Uterus (tissue), 4 donors: Measurements from ENCODE around the gene GRIK2. TPM values are rescaled to one million over a fixed set of nuclear protein-coding genes. Genes with fewer than 3 reads are reported as not detected.

Source experiments
- DNase-seq, 2 donors: peaks; one replicate each; pipeline ENCODE4 v3.0.0-alpha.2; 2019 to 2020
- H3K27ac ChIP-seq, 2 donors: fragments of 200-600 bp; sonication (generic); 1 replicate in 1 of 2; 2 replicates in 1 of 2; pipeline ENCODE4 v1.5.1; 2016 to 2018
- H3K27me3 ChIP-seq, 2 donors: fragments of 200-600 bp; sonication (generic); one replicate each; pipeline ENCODE4 v1.5.1; 2018 to 2019; ENCODE audit warnings: control low read depth in 1 of 2
- H3K36me3 ChIP-seq, 2 donors: fragments of 200-600 bp; sonication (generic); one replicate each; pipeline ENCODE4 v1.5.1; 2019; ENCODE audit warnings: control low read depth in 1 of 2
- H3K4me1 ChIP-seq, 2 donors: fragments of 200-600 bp; sonication (generic); one replicate each; pipeline ENCODE4 v1.5.1; 2018 to 2019; ENCODE audit warnings: control low read depth in 1 of 2
- H3K4me3 ChIP-seq, 2 donors: fragments of 200-600 bp; sonication (generic); 1 replicate in 1 of 2; 2 replicates in 1 of 2; pipeline ENCODE4 v1.5.1; 2018 to 2019; ENCODE audit warnings: mild to moderate bottlenecking in 1 of 2
- H3K9me3 ChIP-seq, 2 donors: fragments of 200-600 bp; sonication (generic); one replicate each; pipeline ENCODE4 v1.5.1; 2019; ENCODE audit warnings: control low read depth in 1 of 2
- POLR2A ChIP-seq, 2 donors: fragments of 450-650 bp; IDR thresholded peaks; one replicate each; pipeline ENCODE4 v1.6.1; 2016; ENCODE audit warnings: antibody characterized with exemption in 2 of 2, mild to moderate bottlenecking in 1 of 2, moderate library complexity in 1 of 2
- intact Hi-C: fragments of 100-400 bp; cut with DNase I; formaldehyde crosslinking; loops from one replicate; pipeline ENCODE4 v1.15.1; 2023; ENCODE audit warnings: low total_unique reads
- total RNA-seq, 4 donors: library from RNA; depleted of rRNA in 3 of 4; stranded (reverse); fragments of >200 nt in 3 of 4; gene quantifications; one replicate each; pipeline versions ENCODE4 v1.1.0 to v1.2.4, GENCODE V29; 2014 to 2023
- TF ChIP-seq, protein P1 (sequence below), 4 experiments: fragments of 200-600 bp in 2 of 4; fragments of 450-650 bp in 2 of 4; sonication (generic) in 2 of 4; IDR thresholded peaks; one replicate each; pipeline ENCODE4 v1.5.1; 2016 to 2019; ENCODE audit warnings: antibody characterized with exemption in 4 of 4, mild to moderate bottlenecking in 2 of 4, moderate library complexity in 1 of 4
- donor health status: DM: yes; HTN: yes; CAD: no.

The GRIK2 gene
- total RNA-seq, 4 donors from 2014 or later = 0.76 to 13.1 TPM; not detected in 2

DNA sequence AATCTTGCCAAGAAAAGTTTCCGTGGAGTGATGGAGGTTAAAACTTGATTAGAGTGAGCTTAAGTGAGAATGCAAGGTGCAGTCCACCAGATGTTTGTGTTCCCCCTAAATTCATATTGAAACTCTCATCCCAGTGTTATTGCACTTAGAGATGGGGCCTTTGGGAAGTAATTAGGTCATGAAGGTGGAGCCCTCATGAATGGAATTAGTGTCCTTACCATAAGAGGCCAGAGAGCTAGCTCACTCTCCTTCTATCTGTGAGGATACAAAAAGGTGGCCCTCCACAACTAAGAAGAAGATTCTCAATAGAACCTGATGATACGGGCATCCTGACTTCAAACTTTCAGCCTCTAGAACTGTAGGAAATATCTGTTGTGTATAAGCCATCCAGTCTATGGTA lies 258.6 kb downstream of the GRIK2 start:
- no peak for DNase-seq
- no peaks in the 10 kb centered on the region for H3K9me3 ChIP-seq
- H3K4me1 ChIP-seq = no peaks in the 10 kb centered on the region
- no peak overlapping the region for H3K4me3 ChIP-seq
- intact Hi-C loops = no loop called here
- H3K36me3 ChIP-seq = no peaks in the 10 kb centered on the region
- H3K27me3 ChIP-seq = no peaks in the 10 kb centered on the region
- H3K27ac ChIP-seq = no peak overlapping the region
- no peak for TF ChIP-seq POLR2A (IDR thresholded peaks at IDR 0.05)
- TF ChIP-seq, protein P1, sequence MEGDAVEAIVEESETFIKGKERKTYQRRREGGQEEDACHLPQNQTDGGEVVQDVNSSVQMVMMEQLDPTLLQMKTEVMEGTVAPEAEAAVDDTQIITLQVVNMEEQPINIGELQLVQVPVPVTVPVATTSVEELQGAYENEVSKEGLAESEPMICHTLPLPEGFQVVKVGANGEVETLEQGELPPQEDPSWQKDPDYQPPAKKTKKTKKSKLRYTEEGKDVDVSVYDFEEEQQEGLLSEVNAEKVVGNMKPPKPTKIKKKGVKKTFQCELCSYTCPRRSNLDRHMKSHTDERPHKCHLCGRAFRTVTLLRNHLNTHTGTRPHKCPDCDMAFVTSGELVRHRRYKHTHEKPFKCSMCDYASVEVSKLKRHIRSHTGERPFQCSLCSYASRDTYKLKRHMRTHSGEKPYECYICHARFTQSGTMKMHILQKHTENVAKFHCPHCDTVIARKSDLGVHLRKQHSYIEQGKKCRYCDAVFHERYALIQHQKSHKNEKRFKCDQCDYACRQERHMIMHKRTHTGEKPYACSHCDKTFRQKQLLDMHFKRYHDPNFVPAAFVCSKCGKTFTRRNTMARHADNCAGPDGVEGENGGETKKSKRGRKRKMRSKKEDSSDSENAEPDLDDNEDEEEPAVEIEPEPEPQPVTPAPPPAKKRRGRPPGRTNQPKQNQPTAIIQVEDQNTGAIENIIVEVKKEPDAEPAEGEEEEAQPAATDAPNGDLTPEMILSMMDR (IDR thresholded peaks at IDR 0.05) = no peak

DNA sequence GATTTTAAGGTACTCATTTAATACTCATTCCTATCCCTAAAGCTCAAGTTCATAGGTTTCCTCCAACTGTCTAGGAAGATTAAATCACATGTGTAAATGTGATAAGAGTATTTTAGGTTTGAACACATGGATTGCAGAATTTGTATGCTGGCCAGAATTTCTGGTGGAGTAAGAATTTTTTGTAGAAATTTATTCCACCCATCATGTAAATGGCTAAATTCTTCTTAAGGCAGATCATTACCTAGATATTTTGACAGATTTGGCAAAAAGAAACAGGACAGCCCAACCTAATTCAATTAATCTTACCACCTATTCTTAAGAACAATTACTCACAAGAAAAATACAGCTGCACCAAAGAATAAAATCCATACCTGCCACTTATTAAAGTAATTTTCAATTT lies 261.6 kb downstream of the GRIK2 start:
- DNase-seq = no peak
- H3K4me3 ChIP-seq = no peak overlapping the region
- H3K36me3 ChIP-seq = no peaks in the 10 kb centered on the region
- intact Hi-C loops = no loop called here
- no peak overlapping the region for H3K27ac ChIP-seq
- no peaks in the 10 kb centered on the region for H3K27me3 ChIP-seq
- H3K4me1 ChIP-seq = no peaks in the 10 kb centered on the region
- no peaks in the 10 kb centered on the region for H3K9me3 ChIP-seq
- TF ChIP-seq, protein P1 (IDR thresholded peaks at IDR 0.05) = no peak

DNA sequence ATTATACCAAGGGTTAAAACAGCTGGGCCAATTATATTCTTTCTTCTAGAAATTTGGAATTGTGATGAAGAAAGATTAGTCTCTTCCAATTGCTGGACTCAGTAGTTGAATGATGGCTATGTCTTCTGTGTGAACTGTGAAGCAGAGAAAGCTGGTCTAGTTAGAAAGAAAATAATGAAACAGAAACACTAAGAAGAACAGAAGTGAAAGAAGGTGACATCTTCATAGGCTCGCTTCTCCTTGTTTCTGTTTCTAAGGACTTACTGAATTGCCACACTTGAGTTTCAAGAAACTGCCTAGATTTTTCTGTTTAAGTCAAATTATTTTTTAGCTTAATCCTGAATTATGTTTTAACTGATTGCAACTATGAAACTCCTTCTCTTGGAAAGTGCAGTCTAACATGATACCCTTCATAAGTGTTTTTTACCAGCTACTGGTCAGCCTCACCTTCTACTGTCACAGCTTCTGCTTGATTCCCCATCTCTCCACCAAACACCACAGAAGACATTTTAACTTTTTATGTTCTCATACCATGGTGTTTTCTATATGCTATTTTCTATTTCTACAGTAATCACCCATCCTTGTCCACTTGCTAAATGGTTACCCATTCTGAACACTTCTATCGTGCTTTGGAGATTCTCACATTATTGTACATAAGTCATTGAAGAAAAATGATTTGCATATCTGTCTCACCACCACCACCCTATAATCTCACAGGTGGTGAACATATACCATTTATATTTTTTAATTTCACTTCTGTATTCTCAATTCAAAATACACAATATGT lies 268.8 kb downstream of the GRIK2 start:
- no peak for DNase-seq
- Histone ChIP-seq H3K27ac (no peak overlapping the region), H3K4me1 (no peaks in the 10 kb centered on the region), H3K36me3 (no peaks in the 10 kb centered on the region), H3K4me3 (no peak overlapping the region), H3K27me3 (no peaks in the 10 kb centered on the region), H3K9me3 (no peaks in the 10 kb centered on the region)
- no peak for TF ChIP-seq POLR2A (IDR thresholded peaks at IDR 0.05)
- TF ChIP-seq, protein P1 (IDR thresholded peaks at IDR 0.05) = no peak
- intact Hi-C loops = no loop called here

DNA sequence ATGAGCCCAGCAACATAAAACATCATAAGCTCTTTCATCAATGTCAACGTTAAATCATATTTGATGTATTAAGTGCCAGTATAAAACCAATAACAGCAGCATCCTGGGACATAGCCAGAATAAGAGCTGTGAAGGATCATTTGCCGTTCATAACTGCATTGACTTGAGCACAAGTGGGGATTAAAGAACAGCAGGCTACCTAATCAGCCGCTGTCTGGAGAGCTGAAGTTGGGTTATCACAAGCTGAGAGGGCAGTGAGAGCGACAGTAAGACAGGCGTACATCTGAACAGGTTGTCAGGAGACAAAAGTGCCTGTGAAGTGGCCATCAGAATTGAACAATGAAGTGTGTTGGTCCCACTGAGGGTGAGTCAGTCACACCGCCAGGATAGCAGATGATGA lies 269.6 kb downstream of the GRIK2 start:
- intact Hi-C loops = no loop called here
- H3K36me3 ChIP-seq = no peaks in the 10 kb centered on the region
- no peaks in the 10 kb centered on the region for H3K4me1 ChIP-seq
- no peak for TF ChIP-seq POLR2A (IDR thresholded peaks at IDR 0.05)
- TF ChIP-seq, protein P1 (IDR thresholded peaks at IDR 0.05) = no peak
- H3K4me3 ChIP-seq = no peak overlapping the region
- no peaks in the 10 kb centered on the region for H3K9me3 ChIP-seq
- H3K27ac ChIP-seq = no peak overlapping the region
- no peaks in the 10 kb centered on the region for H3K27me3 ChIP-seq
- DNase-seq = no peak

DNA sequence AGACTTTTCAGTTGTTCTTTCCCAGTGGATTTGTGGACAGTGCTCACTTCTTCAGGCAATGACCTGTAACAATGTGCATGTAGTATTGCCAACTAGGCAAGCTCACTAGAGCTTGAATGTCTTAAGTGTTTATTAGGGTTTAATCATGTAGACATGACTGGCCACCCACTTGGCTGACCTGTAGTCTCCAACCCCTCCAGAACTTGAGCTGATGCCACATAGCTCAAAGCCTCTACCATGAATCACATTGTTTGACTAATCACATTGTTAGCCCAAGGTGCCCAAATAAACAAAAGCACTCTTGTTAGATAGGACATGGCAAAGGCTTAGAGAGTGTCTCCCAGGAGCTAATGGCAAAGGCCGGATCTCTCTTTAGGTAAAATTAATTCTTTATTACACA lies 272.7 kb downstream of the GRIK2 start:
- Histone ChIP-seq H3K27ac (no peak overlapping the region), H3K4me3 (no peak overlapping the region)
- intact Hi-C loops = no loop called here

More for the DNA sequence above, 272.7 kb downstream of the GRIK2 start:
- no peaks in the 10 kb centered on the region for H3K27me3 ChIP-seq
- no peaks in the 10 kb centered on the region for H3K4me1 ChIP-seq
- no peak for TF ChIP-seq POLR2A (IDR thresholded peaks at IDR 0.05)
- TF ChIP-seq, protein P1 (IDR thresholded peaks at IDR 0.05) = no peak
- H3K36me3 ChIP-seq = no peaks in the 10 kb centered on the region
- no peaks in the 10 kb centered on the region for H3K9me3 ChIP-seq
- DNase-seq = no peak
